Activated CD8-positive, alpha-beta memory T cell treated with anti-CD3 and anti-CD28 coated beads for 48 hours (primary cell): ENCODE data around the gene GREB1L.

Experiments
- DNase-seq, 3 experiments: peaks; one replicate each; pipeline ENCODE4 v3.0.0-alpha.2; 2020; ENCODE audit warnings: low read depth in 2 of 3, low spot score in 2 of 3

Gene GREB1L

GRCh38 chr18:21444465-21445212 lies 202.6 kb downstream of the GREB1L start:
- no peak for DNase-seq

- DNase-seq = no peak
These were observed 206.3 kb downstream of the GREB1L start for GRCh38 chr18:21448299-21448698.

GRCh38 chr18:21449367-21450290 lies 207.6 kb downstream of the GREB1L start:
- DNase-seq = no peak

DNA sequence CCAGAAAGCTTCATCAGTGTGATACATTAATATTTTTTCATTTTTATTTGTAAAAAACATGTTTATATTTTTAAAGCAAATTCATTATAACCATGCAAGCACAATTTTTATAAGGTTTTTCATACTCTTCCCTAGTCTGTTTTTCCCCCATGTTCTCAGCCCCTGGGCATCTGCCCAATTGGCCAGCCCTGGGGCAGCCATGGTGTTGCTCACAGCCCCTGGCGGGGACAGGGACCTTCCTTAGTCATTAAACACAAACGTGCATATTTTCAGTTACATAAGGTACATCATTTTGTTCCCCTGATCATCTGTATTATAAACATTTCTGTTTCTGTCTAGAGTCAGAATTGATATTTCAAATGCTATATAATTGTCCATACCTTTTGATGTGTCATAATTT lies 208.5 kb downstream of the GREB1L start:
- no peak for DNase-seq

- no peak for DNase-seq
These were observed 208.9 kb downstream of the GREB1L start for GRCh38 chr18:21450913-21451312.

GRCh38 chr18:21451851-21452250 lies 209.8 kb downstream of the GREB1L start:
- no peak for DNase-seq

DNA sequence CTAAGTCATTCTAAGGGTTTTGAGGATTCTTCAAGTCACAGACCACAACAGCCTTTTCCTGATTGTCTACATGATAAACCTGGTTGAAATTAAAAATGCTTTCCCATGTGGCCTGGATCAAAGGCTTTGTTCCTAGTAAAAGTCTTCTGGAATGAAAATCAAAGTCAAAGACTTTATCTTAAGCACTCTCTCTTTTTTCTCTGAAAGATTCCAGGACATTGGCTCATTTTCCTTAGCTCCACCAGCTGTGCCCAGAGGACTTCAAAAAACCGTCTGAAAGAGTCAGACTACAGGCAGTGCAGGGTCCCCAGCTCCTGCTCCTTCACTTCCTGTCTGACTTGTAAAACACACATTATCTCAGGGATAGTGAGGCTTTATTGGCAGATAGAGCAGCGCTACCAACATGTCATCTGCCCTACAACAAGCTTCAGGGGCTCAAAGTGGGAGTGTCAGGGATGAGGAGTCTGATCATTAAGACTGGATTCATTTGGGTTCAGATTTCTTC lies 210.3 kb downstream of the GREB1L start:
- no peak for DNase-seq

DNA sequence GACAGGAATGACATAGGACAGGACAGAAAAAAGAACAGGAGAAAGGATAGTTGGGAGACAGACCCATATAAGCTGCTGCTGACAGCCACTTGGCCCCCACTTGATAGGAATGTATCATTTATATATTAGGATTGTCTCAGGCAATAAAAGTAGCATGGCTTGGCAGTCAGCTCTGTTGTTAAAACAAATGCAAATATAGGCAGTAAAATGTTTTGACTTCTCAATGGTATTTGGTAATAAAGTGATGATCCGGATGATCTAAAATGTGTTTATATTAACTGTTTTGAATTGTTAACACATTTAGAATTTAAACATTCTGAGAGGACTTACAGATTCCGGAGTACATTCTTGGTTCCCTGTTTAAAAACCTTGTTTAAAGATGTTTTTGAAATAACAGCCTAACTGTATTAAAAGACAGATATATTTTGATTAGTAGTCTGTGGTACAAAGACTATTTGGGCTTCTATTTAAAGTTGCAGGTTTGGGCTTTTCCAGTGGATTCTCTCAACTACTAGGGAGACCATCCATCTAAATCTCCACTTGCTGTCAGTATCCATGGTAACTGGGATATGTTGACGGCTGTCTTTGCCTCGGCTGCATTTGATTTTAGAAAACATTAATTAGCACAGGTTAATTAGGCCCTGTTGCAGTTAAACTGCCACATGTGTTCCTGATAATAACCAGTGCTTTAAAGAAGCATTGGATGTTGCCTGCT lies 210.9 kb downstream of the GREB1L start:
- no peak for DNase-seq

DNA sequence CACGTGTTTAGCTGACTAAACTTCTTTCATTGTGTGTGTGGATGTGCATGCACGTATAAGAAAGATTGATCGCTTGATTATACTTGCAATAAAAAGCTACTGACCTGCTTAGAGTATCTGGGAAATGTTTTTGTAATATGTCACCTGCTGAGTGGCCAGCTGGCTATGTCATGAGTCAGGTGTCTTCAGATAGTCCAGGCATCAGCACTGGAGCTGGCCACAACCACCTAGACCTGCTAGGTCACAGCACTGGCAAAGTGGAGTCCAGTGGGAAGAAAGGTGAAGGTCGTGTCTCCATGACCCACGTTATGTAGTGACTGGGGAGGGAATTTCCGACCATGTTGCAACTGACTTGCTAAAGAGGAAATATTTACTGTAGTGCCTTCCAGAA lies 211.5 kb downstream of the GREB1L start:
- no peak for DNase-seq

DNA sequence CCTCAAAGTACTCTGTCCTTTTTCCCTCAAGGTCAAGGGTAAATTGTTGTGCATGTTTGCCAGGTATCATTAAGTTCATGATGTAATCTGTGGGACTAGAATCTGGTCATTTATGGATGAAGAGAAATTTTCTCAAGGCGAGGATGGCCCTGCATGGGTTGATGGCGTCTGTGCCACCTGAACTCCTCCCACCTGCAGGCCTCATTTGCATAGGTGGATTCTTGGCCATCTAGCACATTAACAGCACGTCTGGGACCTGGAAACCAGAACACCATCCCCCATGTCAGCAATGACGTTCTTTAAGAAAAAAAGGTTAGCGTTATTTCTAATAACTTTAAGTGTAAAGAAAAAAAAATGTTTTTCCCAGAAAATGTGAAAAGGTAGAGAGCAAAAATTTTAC lies 212.7 kb downstream of the GREB1L start:
- DNase-seq = no peak

DNA sequence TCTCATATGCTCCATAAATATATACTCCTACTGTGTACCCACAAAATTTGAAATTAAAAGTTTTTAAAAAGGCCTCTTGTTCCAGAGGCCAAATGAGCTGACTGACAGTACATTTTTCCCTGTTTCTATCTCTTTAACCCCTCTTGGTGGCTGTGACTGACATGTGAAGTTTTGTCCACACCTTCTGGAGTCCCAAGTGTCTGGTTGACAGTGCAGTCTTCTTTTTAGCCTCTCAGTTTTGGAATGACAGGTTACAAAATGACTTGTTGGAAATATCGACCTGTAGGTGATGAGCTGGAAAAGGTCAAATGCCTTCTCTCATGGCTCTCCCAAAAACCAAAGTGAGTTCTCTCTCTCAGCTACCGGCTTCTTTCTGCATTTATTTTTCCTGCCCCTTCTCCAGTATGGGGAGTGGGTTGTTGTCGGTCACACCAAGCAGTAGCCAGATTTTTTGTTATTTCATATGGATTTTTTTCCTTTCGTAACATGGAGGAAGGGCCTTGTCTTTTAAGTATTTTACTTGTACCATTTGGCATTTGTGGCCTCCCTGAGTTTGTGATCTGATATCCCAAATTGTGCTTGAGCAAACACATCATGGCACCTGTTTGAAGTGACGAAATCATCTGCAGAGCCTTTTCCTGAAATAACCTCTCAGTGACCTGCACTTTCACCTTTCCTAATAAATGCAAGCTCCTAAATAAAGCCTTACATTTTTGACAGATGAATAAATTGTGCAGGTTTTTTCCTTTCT lies 214.6 kb downstream of the GREB1L start:
- DNase-seq = no peak

GRCh38 chr18:21457179-21457535 lies 215.1 kb downstream of the GREB1L start:
- no peak for DNase-seq

DNA sequence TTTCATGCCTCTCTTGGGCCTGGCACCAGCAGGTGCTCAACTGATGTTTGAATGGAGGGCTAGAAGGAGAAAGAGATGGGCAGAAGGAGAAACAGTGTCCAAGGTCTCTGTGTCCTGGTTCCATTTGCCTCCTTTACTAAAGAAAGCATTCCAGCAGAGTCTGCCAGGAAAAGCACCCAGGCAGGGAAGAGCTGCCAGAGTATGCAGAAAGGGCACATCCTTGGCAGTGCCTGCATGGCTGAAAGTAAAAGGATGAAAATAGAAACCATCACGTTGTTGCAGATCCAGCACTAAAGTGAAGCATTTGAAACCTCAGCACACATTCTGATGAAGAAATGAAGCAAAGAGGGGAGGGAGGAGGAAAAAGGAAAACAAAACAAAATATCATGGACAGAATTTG lies 216.3 kb downstream of the GREB1L start:
- no peak for DNase-seq

GRCh38 chr18:21458788-21459187 lies 216.8 kb downstream of the GREB1L start:
- no peak for DNase-seq

GRCh38 chr18:21459706-21460286 lies 217.8 kb downstream of the GREB1L start:
- DNase-seq = no peak

GRCh38 chr18:21461460-21461859 lies 219.4 kb downstream of the GREB1L start:
- DNase-seq = no peak

- no peak for DNase-seq
These were observed 221.7 kb downstream of the GREB1L start for GRCh38 chr18:21463718-21464117.

- no peak for DNase-seq
These were observed 226.6 kb downstream of the GREB1L start for GRCh38 chr18:21468514-21469164.

DNA sequence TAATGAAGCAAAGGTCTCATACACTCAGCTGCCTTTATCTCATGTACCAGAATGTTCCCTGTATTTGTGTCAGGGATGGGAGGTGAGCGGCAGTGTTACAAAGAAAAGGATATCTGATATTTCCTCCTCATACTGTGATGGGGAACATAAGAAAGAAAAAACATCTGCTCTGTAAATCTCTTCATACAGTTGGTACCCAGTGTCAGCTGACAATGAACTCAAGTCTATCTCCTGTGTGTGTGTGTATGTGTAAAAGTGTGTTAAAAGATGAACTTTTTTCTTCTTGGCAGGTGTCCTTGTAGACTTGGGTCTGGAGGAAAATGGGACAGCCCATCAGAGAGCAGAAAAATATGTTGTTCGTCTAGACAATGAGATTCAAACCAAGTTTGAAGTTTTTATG lies 230.7 kb downstream of the GREB1L start:
- DNase-seq = no peak

- DNase-seq = no peak
These were observed 232.6 kb downstream of the GREB1L start for GRCh38 chr18:21474621-21475020.
